ENCODE results near the gene FA2H. TPM values are rescaled to one million over a fixed set of nuclear protein-coding genes. Genes with fewer than 3 reads are reported as not detected.

The FA2H gene
- total RNA-seq, 1 donor from 2014 or later = not detected

DNA sequence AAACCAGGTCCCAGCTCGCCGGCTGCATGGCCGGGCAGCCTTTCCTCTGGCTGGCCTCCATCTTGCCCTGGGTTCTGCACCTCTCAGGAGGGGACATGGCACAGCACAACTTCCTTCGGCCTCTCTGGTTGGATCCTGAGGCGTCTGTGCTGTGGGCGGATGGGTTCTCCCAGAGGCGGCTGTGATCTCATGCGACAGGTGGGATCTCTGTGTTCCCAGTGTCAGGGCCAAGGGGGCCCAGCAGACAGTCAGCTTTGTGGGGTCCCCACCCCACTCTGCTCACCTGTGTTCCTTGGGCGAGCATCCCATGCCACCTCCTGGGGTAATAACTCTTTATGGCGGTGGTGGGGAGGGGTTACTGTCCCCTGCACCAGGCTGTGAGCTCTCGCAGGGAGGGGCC lies 35.8 kb downstream of the FA2H start:
- Mint-ChIP-seq H3K36me3 (ENCODE audit: low read depth) (no peaks in the 10 kb centered on the region), H3K4me3 (no peak overlapping the region), H3K4me1 (peaks cover 20% of the 10 kb centered on the region), H3K27me3 (ENCODE audit: low read depth) (no peaks in the 10 kb centered on the region), H3K27ac (ENCODE audit: unreplicated experiment) (no peak overlapping the region), H3K9me3 (no peaks in the 10 kb centered on the region)
- DNase-seq (ENCODE audit: low read depth, low spot score) = no peak
- no peak for TF ChIP-seq CTCF (conservative IDR thresholded peaks at IDR 0.05)

- Mint-ChIP-seq H3K27me3 (ENCODE audit: low read depth) (no peaks in the 10 kb centered on the region), H3K9me3 (no peaks in the 10 kb centered on the region), H3K4me1 (peaks cover 18% of the 10 kb centered on the region), H3K27ac (ENCODE audit: unreplicated experiment) (no peak overlapping the region), H3K36me3 (ENCODE audit: low read depth) (no peaks in the 10 kb centered on the region), H3K4me3 (no peak overlapping the region)
- no peak for DNase-seq (ENCODE audit: low read depth, low spot score)
- TF ChIP-seq CTCF (conservative IDR thresholded peaks at IDR 0.05) = no peak
Observed at GRCh38 chr16:74738113-74738541, 36.5 kb downstream of the FA2H start.

DNA sequence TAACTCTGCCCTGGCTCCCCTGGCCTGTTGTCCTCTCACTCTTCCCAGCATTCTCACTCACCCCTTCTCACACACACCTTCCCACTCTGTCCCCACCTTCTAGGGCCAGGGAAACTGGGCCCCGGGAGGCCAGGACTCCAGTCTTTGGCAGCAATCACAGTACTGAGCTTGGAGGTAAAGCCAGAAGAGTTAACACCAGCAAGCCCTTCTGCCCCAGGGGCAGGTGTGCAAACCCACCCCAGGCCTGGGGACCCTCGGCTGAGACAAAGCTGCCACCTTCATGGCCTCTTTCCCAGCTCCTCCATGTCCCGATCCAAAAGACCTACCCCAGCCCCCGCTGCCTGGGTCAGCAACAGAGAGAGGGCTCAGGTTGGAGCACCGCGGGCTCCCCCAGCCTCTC lies 37.1 kb downstream of the FA2H start:
- Mint-ChIP-seq H3K36me3 (ENCODE audit: low read depth) (no peaks in the 10 kb centered on the region), H3K27me3 (ENCODE audit: low read depth) (no peaks in the 10 kb centered on the region), H3K4me3 (no peak overlapping the region), H3K4me1 (peaks cover 15% of the 10 kb centered on the region), H3K9me3 (no peaks in the 10 kb centered on the region), H3K27ac (ENCODE audit: unreplicated experiment) (no peak overlapping the region)
- TF ChIP-seq CTCF (conservative IDR thresholded peaks at IDR 0.05) = no peak
- DNase-seq (ENCODE audit: low read depth, low spot score) = no peak

DNA sequence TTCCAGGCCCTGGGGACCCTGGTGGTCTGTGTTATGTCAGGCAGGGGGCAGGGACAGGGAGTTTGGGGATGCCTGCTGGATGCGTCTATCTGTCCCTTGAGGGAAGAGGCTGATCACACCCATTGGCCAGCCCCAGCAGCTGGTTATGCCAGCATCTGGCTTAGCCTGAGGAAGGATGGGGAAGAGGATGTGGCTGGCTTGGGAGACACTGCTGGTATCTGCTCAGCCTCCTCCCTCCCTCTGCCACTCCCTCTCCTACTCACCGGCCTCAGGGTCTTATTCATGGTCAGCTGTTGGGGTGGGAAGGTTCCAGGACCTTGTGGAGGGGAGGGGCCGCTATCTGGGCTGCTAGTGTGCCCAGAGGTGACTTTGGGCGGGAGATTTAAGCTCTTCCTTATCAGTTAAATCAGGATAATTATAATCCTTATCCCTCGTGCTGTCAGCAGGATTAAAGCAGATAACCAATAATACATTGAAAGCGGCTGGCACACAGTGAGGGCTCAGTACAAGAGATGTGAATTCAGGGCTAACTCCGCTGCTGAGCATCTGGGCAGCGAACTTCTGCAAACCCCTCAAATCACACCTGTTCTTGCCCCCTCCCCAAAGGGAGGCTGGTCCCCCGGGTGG lies 38.0 kb downstream of the FA2H start:
- DNase-seq (ENCODE audit: low read depth, low spot score) = no peak
- Mint-ChIP-seq H3K27me3 (ENCODE audit: low read depth) (no peaks in the 10 kb centered on the region), H3K27ac (ENCODE audit: unreplicated experiment) (no peak overlapping the region), H3K36me3 (ENCODE audit: low read depth) (no peaks in the 10 kb centered on the region), H3K9me3 (no peaks in the 10 kb centered on the region), H3K4me3 (no peak overlapping the region), H3K4me1 (peaks cover 12% of the 10 kb centered on the region)
- TF ChIP-seq CTCF (conservative IDR thresholded peaks at IDR 0.05) = no peak

- TF ChIP-seq CTCF (conservative IDR thresholded peaks at IDR 0.05) = no peak
- H3K36me3 Mint-ChIP-seq (ENCODE audit: low read depth) = no peaks in the 10 kb centered on the region
- no peak overlapping the region for H3K27ac Mint-ChIP-seq (ENCODE audit: unreplicated experiment)
- DNase-seq (ENCODE audit: low read depth, low spot score) = no peak
- no peaks in the 10 kb centered on the region for H3K9me3 Mint-ChIP-seq
- no peak overlapping the region for H3K4me3 Mint-ChIP-seq
- no peaks in the 10 kb centered on the region for H3K27me3 Mint-ChIP-seq (ENCODE audit: low read depth)
- peaks cover 12% of the 10 kb centered on the region for H3K4me1 Mint-ChIP-seq
Observed at GRCh38 chr16:74735554-74735953, 39.1 kb downstream of the FA2H start.

DNA sequence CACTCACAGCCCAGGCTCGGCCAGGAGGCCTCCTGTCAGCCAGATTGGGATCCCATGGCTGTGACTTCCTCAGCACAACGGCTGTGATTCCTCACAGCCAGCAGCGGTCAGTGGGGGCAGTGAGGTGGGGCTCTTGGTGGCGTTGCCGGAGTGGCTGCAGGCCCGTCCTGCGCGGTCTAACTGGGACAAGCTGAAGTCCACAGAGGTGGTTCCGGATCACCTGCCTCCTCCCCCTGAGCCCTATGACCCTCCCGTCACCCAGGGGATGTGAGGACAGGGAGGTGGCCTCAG lies 39.5 kb downstream of the FA2H start:
- TF ChIP-seq CTCF (conservative IDR thresholded peaks at IDR 0.05) = no peak
- peak overlapping the region; percentile 78 for H3K27ac Mint-ChIP-seq (ENCODE audit: unreplicated experiment)
- no peak for DNase-seq (ENCODE audit: low read depth, low spot score)
- no peaks in the 10 kb centered on the region for H3K27me3 Mint-ChIP-seq (ENCODE audit: low read depth)
- no peak overlapping the region for H3K4me3 Mint-ChIP-seq
- no peaks in the 10 kb centered on the region for H3K36me3 Mint-ChIP-seq (ENCODE audit: low read depth)
- H3K9me3 Mint-ChIP-seq = no peaks in the 10 kb centered on the region
- peaks cover 12% of the 10 kb centered on the region for H3K4me1 Mint-ChIP-seq
